Panc1 (cell line): Measurements from ENCODE around the gene CDH5. TPM values are rescaled to one million over a fixed set of nuclear protein-coding genes. Genes with fewer than 3 reads are reported as not detected.
A peak's percentile ranks its signal among the peaks of the same experiment; 100 is the strongest.

Experiments used
- ATAC-seq: fragments of 200-7000 bp; cut with Tn5 transposase; 2 replicates; pipeline ENCODE4 v1.9.1; 2020; ENCODE audit warnings: mild to moderate bottlenecking, moderate library complexity
- BruUV-seq: library from RNA; stranded (reverse); fragments of 400-500 nt; replicated peaks from 2 replicates; lab custom pipeline; 2021; lab: Mats Ljungman, UMichigan
- CTCF ChIA-PET: fragments of 300-600 bp; sonication (Branson Sonifier 250); formaldehyde crosslinking; loops from one replicate; lab custom pipeline; 2022; ENCODE audit warnings: antibody characterized with exemption; lab: Charles Lee
- POLR2A ChIA-PET: fragments of 300-600 bp; sonication (Branson Sonifier 250); formaldehyde crosslinking; loops from one replicate; lab custom pipeline; 2022; ENCODE audit warnings: antibody characterized with exemption; lab: Charles Lee
- DNase-seq: peaks from one replicate; pipeline ENCODE4 v3.0.0-alpha.2; 2010; ENCODE audit warnings: low read depth, low spot score
- H3K27ac ChIP-seq: 2 replicates; pipeline ENCODE4 v1.5.1; 2011; ENCODE audit warnings: mild to moderate bottlenecking, low read length, inconsistent platforms
- H3K27me3 ChIP-seq: fragments of 200-500 bp; sonication (Bioruptor generic); 2 replicates; pipeline ENCODE4 v1.6.0; 2014; ENCODE audit warnings: low read length, inconsistent platforms; ENCODE audit not compliant: control insufficient read depth, insufficient read depth
- H3K36me3 ChIP-seq: fragments of 200-500 bp; sonication (Bioruptor generic); 2 replicates; pipeline ENCODE4 v1.5.1; 2014; ENCODE audit warnings: inconsistent platforms, mild to moderate bottlenecking, low read length, moderate library complexity; ENCODE audit not compliant: control insufficient read depth, insufficient read depth
- H3K4me1 ChIP-seq: 2 replicates; pipeline ENCODE4 v1.5.1; 2011; ENCODE audit warnings: inconsistent platforms, mild to moderate bottlenecking, low read length, moderate library complexity; ENCODE audit not compliant: control insufficient read depth, insufficient read depth
- H3K4me3 ChIP-seq, 2 experiments: 2 replicates each; pipeline ENCODE4 v1.5.1; 2011 to 2012; ENCODE audit warnings: low read depth in 2 of 2, low read length in 2 of 2, mild to moderate bottlenecking in 2 of 2, inconsistent platforms in 1 of 2, moderate library complexity in 1 of 2
- H3K9me3 ChIP-seq: fragments of 200-500 bp; sonication (Bioruptor generic); 2 replicates; pipeline ENCODE4 v1.5.1; 2014; ENCODE audit warnings: low read depth, mild to moderate bottlenecking, inconsistent platforms, low read length, moderate library complexity; ENCODE audit not compliant: control insufficient read depth, insufficient read depth
- POLR2AphosphoS5 ChIP-seq: IDR thresholded peaks from 2 replicates; pipeline ENCODE4 v1.6.1; 2012; ENCODE audit warnings: mild to moderate bottlenecking, low read depth, low read length, moderate library complexity
- SIN3A ChIP-seq: IDR thresholded peaks from 2 replicates; pipeline ENCODE4 v1.6.1; 2012; ENCODE audit warnings: low read depth, mild to moderate bottlenecking, low read length, moderate library complexity, borderline replicate concordance; ENCODE audit not compliant: insufficient read depth
- TCF7L2 ChIP-seq: IDR thresholded peaks from 2 replicates; pipeline ENCODE4 v1.6.1; 2011; ENCODE audit warnings: mild to moderate bottlenecking, low read depth, low read length, inconsistent platforms
- in situ Hi-C: cut with HindIII; loops from 2 replicates; pipeline ENCODE4 v1.10.0; 2016; ENCODE audit warnings: low sequenced_read_pairs, low pct_unique_long_range_greater_than_20kb
- intact Hi-C: fragments of 100-400 bp; cut with micrococcal nuclease; formaldehyde crosslinking; loops from one replicate; pipeline ENCODE4 v1.10.0; 2022; ENCODE audit not compliant: unreplicated experiment
- total RNA-seq: library from RNA; stranded (reverse); gene quantifications from one replicate; pipeline ENCODE4 v1.2.1, GENCODE V29; 2021; ENCODE audit not compliant: unreplicated experiment
- TF ChIP-seq, protein P1 (sequence below), 2 experiments: IDR thresholded peaks; 2 replicates each; pipeline ENCODE4 v1.6.1; 2011 to 2012; ENCODE audit warnings: low read depth in 2 of 2, control low read depth in 1 of 2, low read length in 1 of 2, mild to moderate bottlenecking in 1 of 2, moderate library complexity in 1 of 2; ENCODE audit not compliant: insufficient read depth in 1 of 2
- TF ChIP-seq, protein P2 (sequence below): fragments of 450-650 bp; IDR thresholded peaks from 2 replicates; pipeline ENCODE4 v1.5.1; 2017; ENCODE audit warnings: mild to moderate bottlenecking

Gene CDH5
- total RNA-seq, 1 experiment from 2014 or later: 0.18 TPM

DNA sequence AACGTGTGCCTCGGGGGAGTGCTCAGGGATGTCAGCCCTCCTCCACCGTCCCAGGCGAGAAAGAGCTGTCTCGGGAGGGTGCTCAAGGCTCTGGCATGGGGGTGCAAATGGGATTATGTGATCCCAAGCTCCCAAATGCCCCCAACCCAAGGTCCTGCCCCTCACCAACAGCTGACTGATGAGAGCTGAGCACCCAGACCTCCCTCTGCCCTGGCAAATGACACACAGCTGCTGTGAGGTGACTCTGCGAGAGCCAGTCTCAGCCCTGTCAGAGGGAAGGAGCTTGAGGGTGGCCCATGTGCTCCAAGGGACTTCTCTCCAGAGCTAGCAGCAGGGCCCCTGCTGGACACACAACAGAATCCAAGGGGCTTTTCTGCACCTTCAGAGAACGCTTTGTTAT is 7.7 kb downstream of the CDH5 start:
- in situ Hi-C loops: no loop called here
- Histone ChIP-seq H3K36me3 (no peaks in the 10 kb centered on the region), H3K27ac (no peak overlapping the region), H3K9me3 (no peaks in the 10 kb centered on the region), H3K4me1 (no peaks in the 10 kb centered on the region), H3K27me3 (no peaks in the 10 kb centered on the region), H3K4me3 (no peak overlapping the region)
- intact Hi-C loops: no loop called here
- no TSS peak for BruUV-seq
- TF ChIP-seq SIN3A (no peak), TCF7L2 (no peak)
- TF ChIP-seq, protein P1, sequence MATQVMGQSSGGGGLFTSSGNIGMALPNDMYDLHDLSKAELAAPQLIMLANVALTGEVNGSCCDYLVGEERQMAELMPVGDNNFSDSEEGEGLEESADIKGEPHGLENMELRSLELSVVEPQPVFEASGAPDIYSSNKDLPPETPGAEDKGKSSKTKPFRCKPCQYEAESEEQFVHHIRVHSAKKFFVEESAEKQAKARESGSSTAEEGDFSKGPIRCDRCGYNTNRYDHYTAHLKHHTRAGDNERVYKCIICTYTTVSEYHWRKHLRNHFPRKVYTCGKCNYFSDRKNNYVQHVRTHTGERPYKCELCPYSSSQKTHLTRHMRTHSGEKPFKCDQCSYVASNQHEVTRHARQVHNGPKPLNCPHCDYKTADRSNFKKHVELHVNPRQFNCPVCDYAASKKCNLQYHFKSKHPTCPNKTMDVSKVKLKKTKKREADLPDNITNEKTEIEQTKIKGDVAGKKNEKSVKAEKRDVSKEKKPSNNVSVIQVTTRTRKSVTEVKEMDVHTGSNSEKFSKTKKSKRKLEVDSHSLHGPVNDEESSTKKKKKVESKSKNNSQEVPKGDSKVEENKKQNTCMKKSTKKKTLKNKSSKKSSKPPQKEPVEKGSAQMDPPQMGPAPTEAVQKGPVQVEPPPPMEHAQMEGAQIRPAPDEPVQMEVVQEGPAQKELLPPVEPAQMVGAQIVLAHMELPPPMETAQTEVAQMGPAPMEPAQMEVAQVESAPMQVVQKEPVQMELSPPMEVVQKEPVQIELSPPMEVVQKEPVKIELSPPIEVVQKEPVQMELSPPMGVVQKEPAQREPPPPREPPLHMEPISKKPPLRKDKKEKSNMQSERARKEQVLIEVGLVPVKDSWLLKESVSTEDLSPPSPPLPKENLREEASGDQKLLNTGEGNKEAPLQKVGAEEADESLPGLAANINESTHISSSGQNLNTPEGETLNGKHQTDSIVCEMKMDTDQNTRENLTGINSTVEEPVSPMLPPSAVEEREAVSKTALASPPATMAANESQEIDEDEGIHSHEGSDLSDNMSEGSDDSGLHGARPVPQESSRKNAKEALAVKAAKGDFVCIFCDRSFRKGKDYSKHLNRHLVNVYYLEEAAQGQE (IDR thresholded peaks at IDR 0.05; ENCODE audit: insufficient read depth in 1 of 2, low read depth in 2 of 2, low read length in 1 of 2): no peak
- ChIA-PET CTCF (interaction anchor here (1.1 kb wide), 1 partner anchor 20 kb away, joined by 5 read pairs; no protein-coding TSS in a partner anchor), POLR2A (no interaction called here)
- DNase-seq (no peak), ATAC-seq (peak; percentile 65; the same call in 1 of the 2 replicates)

DNA sequence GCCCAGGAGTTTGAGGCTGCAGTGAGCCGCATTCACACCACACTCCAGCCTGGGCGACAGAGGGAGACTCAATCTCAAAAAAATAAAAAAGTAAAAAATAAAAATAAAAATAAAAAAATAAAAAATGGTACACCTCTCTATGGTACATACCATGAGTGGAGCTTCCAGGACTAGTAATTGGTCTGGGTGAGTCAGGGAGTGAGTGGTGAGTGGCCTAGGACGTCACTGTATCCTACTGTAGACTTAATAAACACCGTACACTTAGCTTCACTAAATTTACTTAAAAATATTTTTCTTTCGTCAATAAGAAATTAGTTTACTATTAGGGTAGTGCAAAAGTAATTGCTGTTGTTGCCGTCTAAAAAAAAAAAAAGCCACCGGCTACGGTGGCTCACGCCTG is 9.0 kb downstream of the CDH5 start:
- Histone ChIP-seq H3K27me3 (no peaks in the 10 kb centered on the region), H3K4me3 (no peak overlapping the region), H3K9me3 (no peaks in the 10 kb centered on the region), H3K27ac (no peak overlapping the region), H3K36me3 (no peaks in the 10 kb centered on the region), H3K4me1 (no peaks in the 10 kb centered on the region)
- intact Hi-C loops (no loop called here), in situ Hi-C loops (no loop called here)
- no TSS peak for BruUV-seq
- ATAC-seq: no peak
- ChIA-PET CTCF (no interaction called here), POLR2A (no interaction called here)
- DNase-seq: no peak
- TF ChIP-seq TCF7L2 (no peak), POLR2AphosphoS5 (no peak), SIN3A (no peak)
- TF ChIP-seq, protein P2, sequence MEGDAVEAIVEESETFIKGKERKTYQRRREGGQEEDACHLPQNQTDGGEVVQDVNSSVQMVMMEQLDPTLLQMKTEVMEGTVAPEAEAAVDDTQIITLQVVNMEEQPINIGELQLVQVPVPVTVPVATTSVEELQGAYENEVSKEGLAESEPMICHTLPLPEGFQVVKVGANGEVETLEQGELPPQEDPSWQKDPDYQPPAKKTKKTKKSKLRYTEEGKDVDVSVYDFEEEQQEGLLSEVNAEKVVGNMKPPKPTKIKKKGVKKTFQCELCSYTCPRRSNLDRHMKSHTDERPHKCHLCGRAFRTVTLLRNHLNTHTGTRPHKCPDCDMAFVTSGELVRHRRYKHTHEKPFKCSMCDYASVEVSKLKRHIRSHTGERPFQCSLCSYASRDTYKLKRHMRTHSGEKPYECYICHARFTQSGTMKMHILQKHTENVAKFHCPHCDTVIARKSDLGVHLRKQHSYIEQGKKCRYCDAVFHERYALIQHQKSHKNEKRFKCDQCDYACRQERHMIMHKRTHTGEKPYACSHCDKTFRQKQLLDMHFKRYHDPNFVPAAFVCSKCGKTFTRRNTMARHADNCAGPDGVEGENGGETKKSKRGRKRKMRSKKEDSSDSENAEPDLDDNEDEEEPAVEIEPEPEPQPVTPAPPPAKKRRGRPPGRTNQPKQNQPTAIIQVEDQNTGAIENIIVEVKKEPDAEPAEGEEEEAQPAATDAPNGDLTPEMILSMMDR: no peak
- TF ChIP-seq, protein P1 (IDR thresholded peaks at IDR 0.05; ENCODE audit: insufficient read depth in 1 of 2, low read depth in 2 of 2, low read length in 1 of 2): no peak
